Spinal cord (tissue), 10 donors: ENCODE results near the gene SYT15. TPM values are rescaled to one million over a fixed set of nuclear protein-coding genes. Genes with fewer than 3 reads are reported as not detected.
"Not testable (repeated sequence)": the region's sequence is repeated elsewhere in the genome, so short reads cannot be mapped to it uniquely, and the experiment has no call there.

Experiments used
- DNase-seq, 6 donors: peaks; one replicate each; pipeline versions ENCODE4 v3.0.0 to v3.0.0-alpha.2; 2013 to 2015; ENCODE audit warnings: low spot score in 6 of 6, low read depth in 4 of 6
- H3K27ac ChIP-seq: one replicate; pipeline ENCODE4 v1.5.1; 2013; ENCODE audit warnings: low read depth, low read length, control low read depth
- H3K27me3 ChIP-seq: one replicate; pipeline ENCODE4 v1.6.1; 2013; ENCODE audit warnings: low read length; ENCODE audit not compliant: control insufficient read depth, insufficient read depth
- H3K36me3 ChIP-seq: one replicate; pipeline ENCODE4 v1.6.1; 2013; ENCODE audit warnings: low read length; ENCODE audit not compliant: control insufficient read depth, insufficient read depth
- H3K4me1 ChIP-seq: one replicate; pipeline ENCODE4 v1.6.1; 2013; ENCODE audit warnings: low read length; ENCODE audit not compliant: control insufficient read depth, insufficient read depth
- H3K4me3 ChIP-seq: one replicate; pipeline ENCODE4 v1.5.1; 2013; ENCODE audit warnings: low read depth, low read length, control low read depth
- H3K9me3 ChIP-seq: one replicate; pipeline ENCODE4 v1.6.1; 2013; ENCODE audit warnings: low read length; ENCODE audit not compliant: control insufficient read depth, insufficient read depth
- WGBS: methylation state at CpG from one replicate; pipeline ENCODE4 v1.1.5; 2013; ENCODE audit warnings: missing lambda C conversion rate; ENCODE audit not compliant: insufficient coverage; 5-methylcytosine and 5-hydroxymethylcytosine counted together
- polyA plus RNA-seq, 2 donors: library from polyadenylated mRNA; unstranded; fragments of 120-200 nt; gene quantifications; one replicate each; pipeline ENCODE4 v1.2.1, GENCODE V29; 2013; ENCODE audit not compliant: insufficient read length in 2 of 2
- total RNA-seq, 2 donors: library from RNA; depleted of rRNA in 1 of 2; stranded (reverse); fragments of 120-200 nt in 1 of 2; fragments of >200 nt in 1 of 2; gene quantifications; one replicate each; pipeline versions ENCODE4 v1.2.3 to v1.2.4, GENCODE V29; 2013 to 2014
- donor health status: healthy.

Gene SYT15
- total and polyA plus RNA-seq, 4 donors, result 3.3 to 15.2 (median 6.6) TPM

DNA sequence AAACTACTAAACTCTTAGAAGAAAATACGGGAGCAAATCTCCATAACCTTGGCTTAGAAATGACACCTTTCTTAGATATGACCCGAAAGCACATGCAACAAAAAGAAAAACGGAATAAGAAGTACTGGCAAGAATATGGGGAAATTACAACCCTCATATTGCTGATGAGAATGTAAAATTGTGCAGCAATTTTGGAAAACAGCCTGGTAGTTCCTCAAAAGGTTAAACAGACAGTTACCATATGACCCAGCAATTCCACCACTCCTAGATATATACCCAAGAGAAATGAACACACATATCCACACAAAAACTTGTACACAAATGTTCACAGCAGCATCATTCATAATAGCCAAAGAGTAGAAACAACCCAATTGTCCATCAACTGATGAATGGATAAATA, 37.3 kb downstream of the SYT15 start:
- not testable (repeated sequence) for H3K36me3 ChIP-seq, H3K27ac ChIP-seq, H3K9me3 ChIP-seq, H3K27me3 ChIP-seq, H3K4me3 ChIP-seq, H3K4me1 ChIP-seq, DNase-seq
- no CpG with 5 or more reads among the region's 3 CpGs for WGBS

DNA sequence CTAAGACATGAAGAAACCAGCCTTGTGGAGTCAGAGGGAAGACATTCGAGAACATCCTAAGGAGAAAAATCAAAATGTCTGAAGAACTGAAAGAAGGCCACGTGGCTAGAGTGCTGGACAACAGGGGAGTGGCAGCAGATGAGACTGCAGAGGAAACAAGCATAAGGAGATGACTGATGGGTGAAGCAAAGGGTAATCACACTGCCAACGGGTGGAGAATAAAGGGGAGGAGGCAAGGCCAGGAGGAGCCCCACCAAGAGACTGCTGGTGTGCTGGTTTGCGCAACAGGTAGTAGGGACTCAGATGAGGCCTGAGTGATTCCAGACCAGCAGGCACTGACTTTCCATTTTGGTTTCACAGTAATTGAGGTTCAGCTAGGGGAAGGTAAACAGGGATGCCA, 38.2 kb downstream of the SYT15 start:
- not testable (repeated sequence) for H3K9me3 ChIP-seq, DNase-seq, H3K27me3 ChIP-seq, H3K27ac ChIP-seq, H3K4me1 ChIP-seq, H3K36me3 ChIP-seq, H3K4me3 ChIP-seq
- WGBS, result 75% methylated on average over 2 of the region's 4 CpGs

- WGBS, result 82% methylated on average over 2 of the region's 3 CpGs
- H3K27me3 ChIP-seq, H3K4me1 ChIP-seq, H3K4me3 ChIP-seq, H3K36me3 ChIP-seq, H3K27ac ChIP-seq, DNase-seq, H3K9me3 ChIP-seq: not testable (repeated sequence)
Observed at GRCh38 chr10:46617913-46618312, 39.0 kb downstream of the SYT15 start.

DNA sequence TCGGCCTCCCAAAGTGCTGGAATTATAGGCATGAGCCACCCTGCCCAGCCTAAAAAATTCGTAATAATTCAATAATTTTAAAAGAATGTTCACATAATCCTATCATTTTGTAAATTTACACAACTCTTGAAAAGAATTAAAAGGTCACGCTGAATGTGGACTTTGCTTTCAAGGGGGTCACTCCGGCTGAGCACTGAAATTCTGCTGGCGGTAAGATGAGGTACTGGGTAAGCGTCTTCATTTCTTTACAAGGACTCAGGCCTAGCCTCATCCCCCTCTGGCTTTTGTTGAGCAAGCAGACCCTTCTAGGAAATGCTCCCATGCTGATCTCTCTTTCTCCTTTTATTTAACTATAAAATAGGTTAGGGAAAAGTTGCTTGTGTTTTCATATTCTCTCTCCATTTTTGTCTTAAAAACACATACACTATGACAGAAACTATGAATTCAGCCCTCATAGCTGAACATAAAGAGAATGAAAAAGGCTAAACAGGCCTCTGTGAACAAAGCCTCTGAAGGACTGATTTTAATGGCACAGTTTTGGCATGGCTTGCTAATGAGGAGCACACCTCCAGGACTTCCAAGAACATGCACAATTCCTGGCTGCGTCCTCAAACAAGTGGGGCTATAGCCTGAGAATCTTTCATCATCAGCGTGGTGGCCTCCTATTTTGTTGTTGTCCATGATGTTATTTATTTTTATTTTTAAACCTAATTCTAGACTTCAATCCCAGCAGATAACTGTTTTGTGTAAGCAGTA, 45.1 kb downstream of the SYT15 start:
- H3K27ac ChIP-seq, H3K9me3 ChIP-seq, DNase-seq, H3K4me1 ChIP-seq, H3K36me3 ChIP-seq, H3K4me3 ChIP-seq, H3K27me3 ChIP-seq: not testable (repeated sequence)
- WGBS, result no CpG with 5 or more reads among the region's 8 CpGs

- not testable (repeated sequence) for H3K27ac ChIP-seq, H3K9me3 ChIP-seq, H3K27me3 ChIP-seq, H3K4me1 ChIP-seq, DNase-seq, H3K4me3 ChIP-seq, H3K36me3 ChIP-seq
- WGBS, result no CpG with 5 or more reads among the region's 1 CpG
Observed at GRCh38 chr10:46629805-46630204, 50.9 kb downstream of the SYT15 start.

GRCh38 chr10:46630816-46631215, 51.9 kb downstream of the SYT15 start:
- no CpG with 5 or more reads among the region's 3 CpGs for WGBS
- H3K27ac ChIP-seq, result not testable (repeated sequence)

GRCh38 chr10:46631683-46632082, 52.8 kb downstream of the SYT15 start:
- H3K36me3 ChIP-seq, DNase-seq, H3K4me3 ChIP-seq, H3K9me3 ChIP-seq, H3K4me1 ChIP-seq, H3K27ac ChIP-seq, H3K27me3 ChIP-seq: not testable (repeated sequence)
- WGBS, result no CpG with 5 or more reads among the region's 3 CpGs

More at GRCh38 chr10:46630816-46631215, 51.9 kb downstream of the SYT15 start:
- not testable (repeated sequence) for DNase-seq, H3K27me3 ChIP-seq, H3K4me1 ChIP-seq, H3K4me3 ChIP-seq, H3K9me3 ChIP-seq, H3K36me3 ChIP-seq

DNA sequence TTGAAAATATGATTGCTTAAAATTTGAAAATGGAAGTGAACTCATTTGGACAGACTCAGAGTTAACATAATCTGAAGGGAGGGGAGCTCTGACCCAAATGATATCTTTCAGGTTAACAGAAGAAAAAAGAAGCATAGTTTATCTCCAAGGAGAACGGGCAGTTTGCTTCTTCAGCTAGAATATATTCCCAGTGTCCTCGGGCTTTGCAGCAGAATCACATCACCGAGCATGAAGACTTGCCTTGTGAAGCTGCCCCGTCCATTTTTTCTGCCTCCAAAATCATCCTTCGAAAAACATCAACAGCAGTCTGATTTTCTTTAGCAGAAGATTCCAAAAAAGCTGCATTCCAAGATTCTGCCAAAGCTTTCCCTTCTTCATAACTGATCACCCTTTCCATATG, 55.8 kb downstream of the SYT15 start:
- not testable (repeated sequence) for H3K36me3 ChIP-seq, H3K27ac ChIP-seq, H3K27me3 ChIP-seq, H3K4me3 ChIP-seq, H3K4me1 ChIP-seq, DNase-seq, H3K9me3 ChIP-seq
- no CpG with 5 or more reads among the region's 5 CpGs for WGBS

GRCh38 chr10:46635364-46635959, 56.5 kb downstream of the SYT15 start:
- not testable (repeated sequence) for H3K27ac ChIP-seq

GRCh38 chr10:46640005-46640404, 61.1 kb downstream of the SYT15 start:
- H3K27ac ChIP-seq, H3K36me3 ChIP-seq, H3K27me3 ChIP-seq, H3K4me3 ChIP-seq, DNase-seq, H3K4me1 ChIP-seq, H3K9me3 ChIP-seq: not testable (repeated sequence)

More at GRCh38 chr10:46635364-46635959, 56.5 kb downstream of the SYT15 start:
- not testable (repeated sequence) for H3K4me3 ChIP-seq, H3K4me1 ChIP-seq, H3K36me3 ChIP-seq, H3K9me3 ChIP-seq, DNase-seq, H3K27me3 ChIP-seq
- WGBS, result no CpG with 5 or more reads among the region's 63 CpGs
